Activated naive CD8-positive, alpha-beta T cell treated with anti-CD3 and anti-CD28 coated beads, Interleukin-2, amount 50 U/mL, for 16 hours (primary cell): ENCODE results near the gene FAM200B.
"Not testable (repeated sequence)": the region's sequence is repeated elsewhere in the genome, so short reads cannot be mapped to it uniquely, and the experiment has no call there.

Experiments used
- DNase-seq: peaks from one replicate; pipeline ENCODE4 v3.0.0-alpha.2; 2020; ENCODE audit warnings: low read depth, low spot score

Gene FAM200B

GRCh38 chr4:15695729-15696128 lies 14.1 kb downstream of the FAM200B start:
- no peak for DNase-seq

- DNase-seq, result no peak
These were observed 15.2 kb downstream of the FAM200B start for GRCh38 chr4:15696866-15697265.

- DNase-seq, result peak; percentile 8
These were observed 21.3 kb downstream of the FAM200B start, which contains the start of gene BST1 for GRCh38 chr4:15702941-15703403. TSS of gene BST1 (plus strand) at chr4:15703065. CDS start at chr4:15703145, 80 bp downstream.

GRCh38 chr4:15703439-15703838 lies 21.8 kb downstream of the FAM200B start:
- no peak for DNase-seq

GRCh38 chr4:15704129-15704528 lies 22.5 kb downstream of the FAM200B start:
- no peak for DNase-seq

- no peak for DNase-seq
These were observed 25.2 kb downstream of the FAM200B start for GRCh38 chr4:15706646-15707362.

GRCh38 chr4:15707363-15707715 lies 25.7 kb downstream of the FAM200B start:
- DNase-seq, result no peak

GRCh38 chr4:15711762-15712161 lies 30.1 kb downstream of the FAM200B start:
- DNase-seq, result no peak

- no peak for DNase-seq
These were observed 30.6 kb downstream of the FAM200B start for GRCh38 chr4:15712214-15712613.

GRCh38 chr4:15714141-15714540 lies 32.5 kb downstream of the FAM200B start:
- no peak for DNase-seq

- no peak for DNase-seq
These were observed 33.2 kb downstream of the FAM200B start for GRCh38 chr4:15714646-15715435.

GRCh38 chr4:15716115-15716514 lies 34.5 kb downstream of the FAM200B start:
- DNase-seq, result no peak

- no peak for DNase-seq
These were observed 35.5 kb downstream of the FAM200B start for GRCh38 chr4:15717086-15717485.

GRCh38 chr4:15717657-15718416 lies 36.2 kb downstream of the FAM200B start:
- no peak for DNase-seq

- DNase-seq, result no peak
These were observed 36.8 kb downstream of the FAM200B start for GRCh38 chr4:15718465-15718864.

- DNase-seq, result no peak
These were observed 37.3 kb downstream of the FAM200B start for GRCh38 chr4:15718959-15719358.

GRCh38 chr4:15719506-15719905 lies 37.9 kb downstream of the FAM200B start:
- no peak for DNase-seq

- no peak for DNase-seq
These were observed 39.2 kb downstream of the FAM200B start for GRCh38 chr4:15720851-15721250.

GRCh38 chr4:15725608-15726007 lies 44.0 kb downstream of the FAM200B start:
- DNase-seq, result no peak

- DNase-seq, result no peak
These were observed 48.4 kb downstream of the FAM200B start for GRCh38 chr4:15729910-15730533.

- not testable (repeated sequence) for DNase-seq
These were observed 51.4 kb downstream of the FAM200B start for GRCh38 chr4:15733061-15733460.

GRCh38 chr4:15735536-15735935 lies 53.9 kb downstream of the FAM200B start:
- no peak for DNase-seq
